GM19351 (cell line): ENCODE data around the gene TAF7L.
"Not testable (repeated sequence)": the region's sequence is repeated elsewhere in the genome, so short reads cannot be mapped to it uniquely, and the experiment has no call there.

Source experiments
- ATAC-seq: cut with Tn5 transposase; IDR thresholded peaks from one replicate; pipeline ENCODE4 v1.9.1; 2021; ENCODE audit warnings: mild to moderate bottlenecking, moderate library complexity; ENCODE audit not compliant: unreplicated experiment

Gene TAF7L, protein sequence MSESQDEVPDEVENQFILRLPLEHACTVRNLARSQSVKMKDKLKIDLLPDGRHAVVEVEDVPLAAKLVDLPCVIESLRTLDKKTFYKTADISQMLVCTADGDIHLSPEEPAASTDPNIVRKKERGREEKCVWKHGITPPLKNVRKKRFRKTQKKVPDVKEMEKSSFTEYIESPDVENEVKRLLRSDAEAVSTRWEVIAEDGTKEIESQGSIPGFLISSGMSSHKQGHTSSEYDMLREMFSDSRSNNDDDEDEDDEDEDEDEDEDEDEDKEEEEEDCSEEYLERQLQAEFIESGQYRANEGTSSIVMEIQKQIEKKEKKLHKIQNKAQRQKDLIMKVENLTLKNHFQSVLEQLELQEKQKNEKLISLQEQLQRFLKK

DNA sequence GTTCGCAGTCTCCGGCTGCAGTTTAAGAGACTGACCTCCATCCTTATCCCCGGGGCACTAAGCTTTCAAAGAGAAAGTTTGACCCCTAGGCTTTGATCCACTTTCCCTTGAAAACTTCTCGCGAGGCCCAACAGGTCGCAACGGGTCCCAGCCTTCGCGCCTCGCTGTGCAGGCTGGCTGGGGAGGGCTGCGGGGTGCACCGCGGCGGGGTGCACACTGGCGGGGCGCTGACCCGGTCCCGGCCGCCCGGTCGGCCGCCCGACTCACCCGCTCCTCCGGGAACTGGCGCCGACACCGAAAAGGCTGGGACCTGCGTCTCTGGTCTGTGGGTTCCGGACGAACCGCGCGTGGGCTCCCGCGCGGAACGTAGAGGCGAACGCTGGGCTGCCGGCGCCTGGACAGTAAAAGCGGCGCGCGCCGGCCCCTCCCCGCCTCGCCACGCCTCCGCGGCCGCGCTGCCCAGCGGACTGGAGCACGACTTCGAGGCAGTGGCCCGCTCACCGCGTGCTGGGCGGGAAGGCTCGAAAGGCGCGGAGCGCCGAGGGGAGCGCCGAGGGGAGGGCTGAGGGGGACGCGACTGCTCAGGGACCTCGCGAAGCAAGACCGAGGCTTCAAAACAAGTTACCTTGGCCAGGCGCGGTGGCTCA is at the start of gene TAF7L:
Gene TAF7L, minus strand, starts transcription at position 378 of the 647 bp plus-strand sequence. CDS start 3,791 bp downstream, outside the sequence.
- ATAC-seq, result no peak

DNA sequence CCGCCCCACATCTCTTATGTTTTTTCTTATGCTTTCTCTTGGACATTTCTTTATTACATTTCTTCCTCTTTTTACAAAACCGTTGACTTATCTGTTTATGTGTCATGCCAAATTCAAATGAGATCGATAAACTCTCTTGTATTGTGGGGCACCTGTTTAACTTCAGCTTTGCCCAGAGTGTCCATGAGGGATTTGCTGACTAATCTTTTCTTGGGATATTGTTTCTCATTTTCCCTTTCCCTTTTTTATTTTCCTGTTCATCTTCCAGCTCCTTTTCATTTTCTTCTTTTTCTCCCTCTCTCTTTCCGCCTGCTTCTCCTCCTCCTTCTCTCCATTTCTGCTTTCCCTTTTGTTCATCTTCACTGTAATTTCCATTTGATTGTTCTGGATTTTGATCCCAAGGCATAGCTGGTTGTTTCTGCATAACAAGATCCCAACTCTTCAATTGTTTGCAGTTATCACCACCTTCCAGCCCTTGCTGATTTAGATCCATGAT is 46.7 kb upstream of the TAF7L start:
- no peak for ATAC-seq

GRCh38 chrX:101334310-101334709 is 43.2 kb upstream of the TAF7L start:
- ATAC-seq, result not testable (repeated sequence)

DNA sequence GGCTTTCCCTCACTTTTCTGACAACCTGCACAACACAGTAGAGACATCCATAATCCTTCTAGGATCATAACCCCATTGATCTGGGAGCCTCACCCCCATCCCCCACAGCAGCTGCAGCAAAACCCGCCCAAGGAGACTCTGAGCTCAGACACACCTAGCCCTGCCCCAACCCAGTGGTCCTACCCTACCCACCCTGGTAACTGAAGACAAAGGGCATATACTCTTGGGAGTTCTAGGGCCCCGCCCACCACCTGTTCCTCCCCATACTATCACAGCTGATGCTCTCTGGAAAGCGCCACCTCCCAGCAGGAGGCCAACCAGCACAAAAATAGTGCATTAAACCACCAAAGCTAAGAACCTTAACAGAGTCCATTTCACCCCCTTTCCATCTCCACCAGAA is 35.5 kb upstream of the TAF7L start:
- ATAC-seq, result not testable (repeated sequence)

DNA sequence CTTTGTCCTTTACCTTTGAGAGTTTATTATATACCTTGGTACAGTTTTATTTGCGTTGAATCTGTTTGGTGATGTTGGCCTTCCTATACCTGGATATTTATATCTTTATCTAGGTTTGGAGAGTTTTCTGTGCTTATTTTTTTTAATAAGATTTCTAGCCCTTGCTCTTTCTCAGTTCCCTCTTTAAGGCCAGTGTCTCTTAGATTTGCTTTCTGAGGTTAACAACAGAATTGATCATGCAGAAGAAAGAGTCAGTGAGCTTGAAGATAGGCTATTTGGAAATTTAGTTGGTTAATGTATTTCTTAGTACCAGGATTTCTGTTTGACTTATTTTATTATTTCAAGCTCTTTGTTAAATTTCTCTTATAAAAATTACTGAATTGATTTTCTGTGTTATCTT is 12.7 kb upstream of the TAF7L start:
- ATAC-seq, result no peak

- ATAC-seq, result not testable (repeated sequence)
Measured at GRCh38 chrX:101295603-101296002, 4.5 kb upstream of the TAF7L start.

GRCh38 chrX:101287402-101287801 is 3.7 kb downstream of the TAF7L start:
- ATAC-seq, result no peak

- ATAC-seq, result no peak
Measured at GRCh38 chrX:101276238-101276637, 14.9 kb downstream of the TAF7L start.

DNA sequence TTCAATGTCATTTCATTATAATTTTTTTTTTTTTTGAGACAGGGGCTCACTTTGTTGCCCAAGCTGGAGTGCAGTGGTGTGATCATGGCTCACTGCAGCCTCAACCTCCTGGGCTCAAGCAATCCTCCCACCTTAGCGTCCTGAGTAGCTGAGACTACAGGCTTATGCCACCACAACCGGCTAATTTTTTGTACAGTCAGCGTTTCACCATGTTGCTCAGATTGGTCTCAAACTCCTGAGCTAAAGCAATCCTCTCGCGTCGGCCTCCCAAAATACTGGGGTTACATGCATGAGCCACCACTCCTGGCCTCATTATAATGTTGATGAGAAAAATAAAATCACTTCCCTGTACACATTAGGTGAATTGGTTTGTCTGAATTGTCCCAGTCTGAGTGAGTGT is 16.9 kb downstream of the TAF7L start:
- ATAC-seq, result no peak

DNA sequence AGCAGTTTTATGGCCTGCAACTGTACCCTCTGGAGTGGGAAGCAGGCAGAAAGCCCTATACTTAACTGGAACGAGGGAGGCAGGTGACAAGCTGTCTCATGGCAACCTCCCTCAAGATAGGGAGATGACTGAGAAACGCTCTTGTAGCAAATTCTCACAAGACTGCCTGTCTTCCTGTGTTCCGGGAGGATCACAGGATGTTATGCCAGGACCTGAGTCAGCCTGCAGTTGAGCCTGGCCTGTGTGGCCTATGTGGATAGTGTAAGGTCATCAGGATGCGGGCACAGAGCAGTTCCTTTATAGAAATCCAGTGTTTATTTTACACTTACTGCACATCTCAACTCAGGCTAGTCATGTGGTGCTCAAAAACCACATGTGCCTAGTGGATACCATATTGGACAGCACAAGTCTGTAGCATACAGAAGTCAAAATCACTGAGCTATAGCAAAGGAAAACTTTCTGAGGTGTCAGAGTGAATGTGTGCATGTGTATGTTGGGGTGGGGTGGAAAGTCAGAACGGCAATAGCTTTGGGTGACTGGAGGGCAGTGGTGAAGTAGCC is 25.2 kb downstream of the TAF7L start:
- ATAC-seq, result no peak

DNA sequence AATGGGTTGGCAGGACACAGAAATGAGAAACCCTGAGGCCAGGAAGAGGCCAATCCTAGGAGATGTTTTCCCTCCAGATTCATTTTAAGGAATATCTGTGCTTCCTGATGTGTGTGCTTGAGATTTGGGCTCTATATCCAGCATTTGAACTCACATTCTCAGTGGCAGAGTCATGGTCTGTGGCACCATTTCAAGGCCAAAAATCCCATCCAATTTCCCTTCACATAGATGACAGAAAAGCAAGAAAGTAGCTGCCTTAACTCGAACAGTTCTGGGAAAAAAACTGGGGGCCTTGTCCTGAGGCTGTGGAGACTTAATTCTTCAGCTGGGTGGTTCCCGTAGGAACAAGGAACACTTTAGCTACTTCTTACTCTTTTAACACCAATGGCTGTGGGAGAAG is 27.4 kb downstream of the TAF7L start:
- no peak for ATAC-seq

DNA sequence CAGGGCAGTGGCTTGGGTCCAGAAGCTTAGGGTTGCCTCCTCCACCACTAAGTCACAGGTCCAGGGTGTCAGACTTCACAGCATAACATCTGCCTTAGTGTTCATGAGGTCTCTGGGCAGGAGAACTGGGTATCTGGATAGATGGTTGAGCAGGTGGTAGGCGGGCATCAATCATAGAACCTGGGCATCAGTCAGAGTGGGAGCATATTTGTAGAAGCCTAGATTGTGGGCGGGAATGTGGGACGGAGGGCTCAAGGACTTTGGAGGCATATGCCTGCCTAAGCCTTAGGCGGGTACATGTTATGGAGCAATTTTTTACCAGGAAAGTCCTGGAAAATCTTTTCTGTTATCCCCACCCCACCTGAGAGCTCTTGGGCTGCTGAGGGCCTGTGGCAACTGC is 28.5 kb downstream of the TAF7L start:
- no peak for ATAC-seq

GRCh38 chrX:101260435-101260834 is 30.7 kb downstream of the TAF7L start:
- no peak for ATAC-seq

GRCh38 chrX:101258259-101258581 is 32.9 kb downstream of the TAF7L start:
- ATAC-seq, result no peak

DNA sequence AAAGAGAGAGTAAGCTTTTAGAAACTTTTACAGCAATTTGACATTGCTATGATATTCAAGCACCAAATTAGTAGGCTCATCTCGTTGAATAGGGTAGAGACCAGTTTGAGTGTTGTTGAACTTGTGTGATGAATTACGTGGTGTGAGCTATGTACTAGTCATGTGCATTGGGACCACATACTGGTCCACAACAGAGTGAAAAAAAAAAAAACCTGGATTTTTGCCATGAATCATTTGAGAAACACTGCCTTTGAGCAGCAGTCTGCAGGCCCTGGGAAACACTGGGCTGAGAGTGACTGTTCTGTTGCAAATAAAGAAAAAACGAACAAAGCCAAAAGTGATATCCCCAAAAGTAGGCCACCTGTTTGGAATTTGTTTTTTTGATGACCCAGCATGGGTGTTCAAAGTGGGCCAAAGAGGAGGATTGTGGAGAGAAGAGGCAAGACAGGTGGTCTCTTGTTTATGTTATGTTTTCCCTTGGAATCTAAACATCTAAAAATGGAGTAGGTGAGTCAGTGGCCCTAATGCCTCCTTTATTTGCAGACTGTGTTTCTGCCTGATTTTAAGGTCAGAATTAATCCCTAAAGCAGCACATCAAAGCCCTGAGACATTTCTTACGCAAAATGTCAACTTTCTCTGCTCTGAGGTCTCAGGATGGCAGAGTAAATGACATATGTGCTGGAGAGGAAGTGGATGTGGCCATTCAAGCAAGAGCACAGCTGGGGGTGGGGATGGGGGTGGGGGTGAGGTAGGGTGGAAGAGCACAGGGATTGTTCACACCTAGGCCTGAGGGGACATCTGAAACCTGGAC is 33.5 kb downstream of the TAF7L start:
- no peak for ATAC-seq

DNA sequence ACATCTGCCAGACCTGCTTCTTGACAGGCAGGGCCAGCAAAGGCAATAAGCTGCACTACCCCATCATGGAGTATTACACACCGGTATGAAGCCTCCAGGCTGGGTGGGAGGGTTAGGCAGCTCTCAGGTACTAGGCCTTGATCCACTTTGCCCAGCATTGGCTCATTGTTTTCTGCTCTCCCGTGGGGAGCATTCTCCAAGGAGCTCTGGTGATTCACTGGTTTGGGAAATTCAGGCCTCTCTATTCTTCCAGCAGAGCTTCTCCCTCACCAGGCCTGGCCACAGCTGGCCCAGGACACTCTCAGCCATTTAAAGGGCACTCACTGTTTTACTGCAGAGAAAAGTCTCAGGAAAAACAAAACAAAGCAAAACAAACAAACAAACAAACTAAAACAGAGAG is 38.5 kb downstream of the TAF7L start:
- ATAC-seq, result no peak

GRCh38 chrX:101241531-101241930 is 49.6 kb downstream of the TAF7L start:
- no peak for ATAC-seq

DNA sequence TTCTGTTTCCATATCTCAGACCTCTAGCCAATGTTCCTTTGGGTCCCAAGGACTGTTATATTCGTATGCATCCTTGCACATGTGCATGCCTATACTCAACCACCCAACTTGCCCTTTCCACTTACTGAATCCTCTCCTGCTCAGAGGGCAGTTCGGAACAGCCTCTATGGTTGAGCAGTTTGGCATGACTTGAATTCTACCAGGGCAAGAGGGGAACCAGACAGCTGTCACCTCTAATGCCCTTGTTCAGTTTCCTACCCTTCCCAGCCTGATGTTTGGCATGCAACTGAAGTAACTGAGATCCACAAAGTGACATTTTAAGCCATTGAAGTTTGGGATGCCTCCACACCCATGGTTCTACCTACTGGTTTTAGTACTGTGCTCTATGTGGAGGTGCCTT is 54.1 kb downstream of the TAF7L start:
- ATAC-seq, result no peak

DNA sequence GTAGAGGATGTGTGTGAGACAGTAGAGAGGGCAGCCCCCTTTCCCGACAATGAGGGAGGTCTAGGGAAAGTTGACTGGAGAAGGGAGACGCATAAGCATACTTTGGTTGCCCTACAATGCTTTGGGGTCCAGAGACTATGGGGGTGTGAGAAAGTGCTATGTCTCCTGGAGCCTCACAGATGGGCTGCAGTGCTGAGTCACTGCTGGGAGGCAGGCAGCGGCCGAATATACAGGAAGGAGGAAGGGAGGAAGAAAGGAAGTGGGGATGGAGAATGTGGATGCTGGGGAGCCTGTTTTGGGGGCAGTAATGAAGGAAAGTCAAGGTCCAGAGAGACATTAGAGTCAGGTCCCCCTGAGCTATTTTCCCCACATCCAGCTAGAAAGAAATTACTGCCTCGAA is 58.8 kb downstream of the TAF7L start:
- no peak for ATAC-seq

DNA sequence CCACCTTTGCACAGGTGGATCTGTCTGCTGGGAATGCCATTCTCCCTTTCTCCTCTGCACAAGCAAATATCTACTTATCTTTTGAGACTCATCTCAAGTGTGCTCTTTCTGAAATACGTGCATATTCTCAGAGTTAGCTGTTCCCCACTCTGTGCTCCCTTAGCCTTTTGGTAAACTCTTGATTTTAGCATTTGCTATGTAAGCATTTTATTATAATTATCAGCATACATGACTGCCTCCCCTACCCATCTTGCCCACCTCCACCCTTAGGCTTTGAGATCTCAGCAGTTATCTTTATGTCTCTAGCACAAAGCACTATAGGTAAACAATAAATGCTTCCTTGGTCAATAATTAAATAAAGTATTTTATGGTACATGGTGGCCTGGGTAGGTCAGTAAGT is 60.1 kb downstream of the TAF7L start:
- ATAC-seq, result no peak

GRCh38 chrX:101230636-101231035 is 60.5 kb downstream of the TAF7L start:
- ATAC-seq, result no peak
